ENCODE results near the gene LHX4.

The LHX4 gene

GRCh38 chr1:180229483-180230415, at the start of gene LHX4:
TSS of gene LHX4 (plus strand) at chr1:180230264. CDS start at chr1:180230530, 266 bp downstream.
- no peak for DNase-seq (ENCODE audit: low spot score)

- no peak for DNase-seq (ENCODE audit: low spot score)
These were observed 49.0 kb upstream of the LHX4 start for GRCh38 chr1:180181048-180181447.

DNA sequence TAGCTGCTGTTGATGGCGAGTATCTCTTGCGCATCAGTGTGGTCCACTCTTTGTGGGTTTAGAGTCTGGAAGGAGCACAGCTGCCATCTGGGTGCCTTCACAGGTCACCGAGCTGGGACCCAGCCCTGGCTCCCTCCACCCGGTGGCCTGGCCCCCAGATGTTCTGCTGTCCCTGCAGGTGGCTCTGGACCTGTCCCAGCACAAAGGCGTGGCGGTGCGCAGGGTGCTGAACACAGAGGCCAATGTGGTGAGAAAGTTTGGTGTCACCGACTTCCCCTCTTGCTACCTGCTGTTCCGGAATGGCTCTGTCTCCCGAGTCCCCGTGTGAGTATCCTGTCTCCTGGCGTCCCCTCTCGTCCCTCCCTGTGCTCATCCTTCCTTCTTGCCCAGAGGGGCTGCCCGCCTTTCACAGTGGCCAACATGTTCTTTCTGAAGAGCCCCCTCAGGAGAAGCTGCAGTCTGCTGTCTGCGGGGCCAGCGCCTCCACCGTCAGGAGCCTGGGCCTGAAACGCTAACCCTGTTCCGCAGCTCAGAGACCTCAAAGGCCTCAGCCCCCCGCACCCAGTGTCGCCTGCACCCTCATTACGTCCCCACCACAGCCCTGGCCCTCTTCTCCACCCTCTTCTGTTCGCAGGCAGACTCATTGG, 47.9 kb upstream of the LHX4 start:
- no peak for DNase-seq (ENCODE audit: low spot score)

DNA sequence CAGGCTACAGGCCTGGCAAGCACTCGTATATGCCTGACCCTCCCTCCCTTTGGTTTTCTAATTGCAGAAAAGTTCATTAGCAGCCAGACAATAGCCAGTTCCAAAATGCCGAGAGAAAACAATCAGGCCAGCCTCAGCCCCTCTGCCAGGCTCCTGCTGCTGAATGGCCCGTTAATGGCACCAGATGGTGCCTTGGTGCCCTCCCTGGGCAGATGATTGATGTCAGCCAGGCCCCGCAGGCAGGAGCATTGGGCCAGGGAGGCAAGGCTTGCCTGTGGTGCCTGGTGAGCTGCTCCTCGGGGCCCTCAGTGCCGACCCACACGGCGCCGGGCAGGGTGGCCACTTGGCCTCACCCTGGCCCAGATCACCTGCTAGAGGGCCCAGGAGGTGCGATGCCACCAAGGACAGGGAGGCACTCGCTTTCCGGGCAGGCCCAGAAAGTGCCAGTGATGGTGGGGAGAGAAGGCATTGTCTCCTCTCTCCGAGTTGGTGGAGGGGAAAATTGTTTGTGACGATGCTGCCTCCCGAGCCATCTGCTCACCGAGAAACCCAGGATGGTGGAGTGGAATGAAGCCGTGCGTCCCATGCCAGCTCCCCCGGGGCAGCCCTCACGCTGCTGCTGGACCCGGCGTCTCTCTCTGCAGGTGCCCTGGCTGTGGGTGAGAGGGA, 47.3 kb upstream of the LHX4 start:
- no peak for DNase-seq (ENCODE audit: low spot score)

GRCh38 chr1:180183426-180183825, 46.6 kb upstream of the LHX4 start:
- no peak for DNase-seq (ENCODE audit: low spot score)

DNA sequence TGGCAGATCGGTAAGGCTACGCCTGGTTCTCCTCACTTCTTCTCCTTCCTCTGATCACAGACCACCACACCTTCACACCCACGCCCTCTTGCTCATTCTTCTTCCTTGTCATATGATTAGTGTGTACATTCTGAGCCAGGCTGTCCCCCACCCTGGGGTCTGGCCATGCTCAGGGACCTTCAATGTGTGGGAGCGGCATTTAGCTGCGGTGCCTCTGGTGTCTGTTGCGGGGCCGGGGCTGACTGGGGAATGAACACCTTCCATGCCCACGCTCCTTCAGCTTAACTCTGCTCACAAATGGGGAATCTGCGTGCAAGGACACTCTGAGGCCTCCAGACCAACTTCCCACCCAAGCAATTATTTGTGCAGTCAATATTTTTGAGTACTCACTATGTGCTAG, 46.0 kb upstream of the LHX4 start:
- DNase-seq (ENCODE audit: low spot score), result no peak

GRCh38 chr1:180185281-180185680, 44.8 kb upstream of the LHX4 start:
- no peak for DNase-seq (ENCODE audit: low spot score)

DNA sequence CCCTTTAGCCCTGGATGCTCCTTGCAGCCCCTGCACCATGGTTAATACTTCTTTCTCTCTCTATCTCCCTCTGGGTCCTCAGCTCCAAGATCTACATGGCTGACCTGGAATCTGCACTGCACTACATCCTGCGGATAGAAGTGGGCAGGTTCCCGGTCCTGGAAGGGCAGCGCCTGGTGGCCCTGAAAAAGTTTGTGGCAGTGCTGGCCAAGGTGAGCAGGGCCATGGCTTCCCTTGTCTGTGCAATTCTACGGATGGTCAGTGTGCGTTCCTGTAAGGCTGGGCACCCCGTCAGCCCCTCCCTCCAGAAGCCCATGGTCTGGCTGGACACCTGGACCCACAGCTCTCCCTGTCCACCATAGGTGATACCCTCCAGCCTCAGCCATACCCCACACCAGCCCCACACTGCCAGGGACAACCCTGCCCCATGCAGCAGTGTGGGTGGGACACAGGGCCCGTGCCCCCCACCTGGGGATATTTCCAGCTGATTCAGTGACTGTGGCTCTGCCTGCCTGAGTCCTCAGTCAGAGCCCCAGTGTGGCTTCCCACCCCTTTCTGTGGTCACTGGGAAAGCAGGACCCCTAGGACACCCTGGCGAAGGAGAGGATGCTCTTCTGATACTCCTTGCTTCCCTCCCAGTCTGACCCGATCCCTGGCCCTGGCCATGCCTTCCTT, 44.0 kb upstream of the LHX4 start:
- no peak for DNase-seq (ENCODE audit: low spot score)

GRCh38 chr1:180186831-180187230, 43.2 kb upstream of the LHX4 start:
- DNase-seq (ENCODE audit: low spot score), result no peak

- DNase-seq (ENCODE audit: low spot score), result no peak
These were observed 42.4 kb upstream of the LHX4 start for GRCh38 chr1:180187626-180188025.

GRCh38 chr1:180188091-180188506, 42.0 kb upstream of the LHX4 start:
- peak; percentile 45 for DNase-seq (ENCODE audit: low spot score)

DNA sequence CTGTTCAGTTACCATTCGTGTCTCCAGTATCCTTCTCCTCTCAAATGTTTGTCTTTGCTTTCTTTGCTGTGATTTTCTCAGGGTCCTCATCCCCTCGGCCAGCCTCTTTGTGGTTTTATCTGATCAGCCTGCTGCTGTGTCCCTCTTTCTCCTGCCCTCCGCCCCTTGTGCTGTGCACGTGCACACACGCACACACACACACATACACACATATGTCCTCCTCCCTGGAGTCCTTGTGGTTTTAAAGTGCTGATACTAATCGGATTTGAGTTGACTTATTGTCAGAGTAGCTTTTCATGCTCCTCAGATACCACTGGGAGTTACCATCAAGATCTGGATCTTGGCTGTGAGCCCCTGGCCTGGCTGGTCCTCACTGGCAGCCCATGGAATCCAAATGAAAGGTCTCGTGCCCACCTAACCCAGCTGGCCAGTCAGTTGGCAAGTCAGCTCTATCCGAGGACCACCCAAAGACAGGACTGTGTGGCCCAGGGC, 41.3 kb upstream of the LHX4 start:
- DNase-seq (ENCODE audit: low spot score), result no peak

DNA sequence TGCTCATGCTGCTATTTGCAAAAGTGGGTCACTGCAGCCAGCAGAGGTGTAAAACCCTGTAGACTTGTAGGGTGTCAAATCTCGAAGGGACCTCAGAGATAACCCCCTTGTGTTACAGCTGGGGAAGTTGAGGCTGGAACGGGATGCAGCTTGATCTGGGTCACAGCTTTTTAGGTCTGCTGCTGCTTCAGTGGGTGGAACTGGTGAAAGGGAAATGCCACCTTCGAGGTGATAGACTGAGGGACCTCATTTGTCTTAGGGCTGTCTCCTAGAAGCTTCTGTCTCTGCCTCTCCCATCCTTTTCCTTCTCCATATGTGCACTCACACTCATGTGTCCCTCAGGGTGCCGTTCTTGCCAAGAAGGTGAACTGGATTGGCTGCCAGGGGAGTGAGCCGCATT, 40.0 kb upstream of the LHX4 start:
- no peak for DNase-seq (ENCODE audit: low spot score)

- DNase-seq (ENCODE audit: low spot score), result no peak
These were observed 37.9 kb upstream of the LHX4 start for GRCh38 chr1:180192172-180192571.

DNA sequence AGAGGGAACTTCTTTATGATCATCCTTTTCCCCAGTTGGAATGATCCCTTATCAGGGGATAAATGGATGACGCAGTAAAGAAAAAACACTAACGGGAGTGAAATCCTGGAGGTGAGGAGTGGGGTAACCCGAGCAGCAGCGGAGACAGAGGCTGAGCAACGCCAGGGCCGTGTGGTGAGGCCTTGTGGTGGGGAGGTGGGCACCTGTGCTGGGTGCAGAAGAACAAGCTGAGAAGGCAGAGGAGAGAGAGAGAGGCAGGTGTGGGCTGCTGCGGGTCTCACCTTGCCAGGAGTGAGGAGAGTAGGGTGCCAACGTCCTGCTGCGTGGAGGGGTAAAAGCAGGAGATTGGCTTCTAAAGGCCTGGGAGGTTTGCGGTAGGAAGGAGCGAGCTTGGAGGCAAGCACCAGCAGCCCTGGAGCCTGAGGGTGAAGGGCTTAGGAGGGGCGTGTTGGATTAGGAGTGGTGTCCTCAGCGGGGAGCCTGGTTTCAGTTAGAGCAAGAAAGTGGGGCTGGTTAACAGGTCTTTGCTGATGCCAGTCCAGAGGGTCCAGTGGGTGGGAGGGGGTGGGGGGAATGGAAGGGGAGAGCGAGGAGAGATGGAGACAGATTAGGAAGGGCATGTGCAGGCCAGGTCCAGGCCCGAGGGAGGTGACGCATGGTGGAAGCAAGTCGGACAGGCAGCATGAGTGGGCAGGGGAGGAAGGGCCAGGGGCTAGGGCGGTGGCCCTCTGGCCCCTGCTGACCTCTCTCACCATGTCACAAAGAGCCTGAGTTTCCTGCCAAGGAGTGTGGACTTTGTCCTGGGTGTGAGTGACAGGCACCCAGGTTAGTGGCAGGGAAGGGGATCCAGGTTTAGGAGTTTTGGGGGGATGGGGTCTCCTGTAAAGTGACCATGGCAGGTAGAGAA, 36.7 kb upstream of the LHX4 start:
- DNase-seq (ENCODE audit: low spot score), result no peak

- no peak for DNase-seq (ENCODE audit: low spot score)
These were observed 36.0 kb upstream of the LHX4 start for GRCh38 chr1:180194048-180194425.

DNA sequence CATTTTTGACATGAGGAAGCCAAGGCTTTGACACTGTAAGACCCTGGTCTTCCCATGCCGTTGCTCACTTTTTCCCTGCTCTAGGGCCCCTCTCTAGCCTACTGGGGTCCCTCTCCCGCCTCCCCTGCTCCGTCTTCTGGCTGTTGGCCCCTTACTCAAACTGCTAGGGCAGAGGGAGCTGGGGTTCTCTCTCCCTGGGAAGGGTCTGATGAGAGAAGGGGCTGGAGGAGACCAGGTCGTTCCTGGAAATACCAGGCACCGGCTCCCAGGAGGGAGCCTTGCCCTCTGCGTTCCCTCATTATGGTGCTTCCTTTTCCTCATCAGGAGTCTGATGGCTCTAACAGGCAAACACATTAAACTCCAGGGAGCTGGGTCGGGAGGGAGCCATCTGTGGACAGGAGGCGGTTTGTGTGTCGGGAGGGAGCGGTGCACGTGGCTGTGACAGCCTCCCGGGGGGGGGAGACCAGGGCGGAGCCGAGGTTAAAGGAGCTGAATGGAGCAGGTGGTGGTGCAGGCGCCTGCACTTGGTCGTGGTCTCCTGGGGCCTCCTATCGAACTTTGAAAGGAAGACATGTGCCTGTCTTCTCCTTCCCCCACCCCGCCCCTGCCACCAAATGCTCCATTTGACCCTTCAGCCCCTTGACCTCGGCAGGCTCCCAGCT, 35.4 kb upstream of the LHX4 start:
- DNase-seq (ENCODE audit: low spot score), result no peak

GRCh38 chr1:180195401-180195800, 34.7 kb upstream of the LHX4 start:
- DNase-seq (ENCODE audit: low spot score), result no peak

GRCh38 chr1:180195916-180196315, 34.1 kb upstream of the LHX4 start:
- no peak for DNase-seq (ENCODE audit: low spot score)

GRCh38 chr1:180196436-180197003, 33.5 kb upstream of the LHX4 start:
- no peak for DNase-seq (ENCODE audit: low spot score)
